ENCODE measurements around the gene C22orf15. TPM values are rescaled to one million over a fixed set of nuclear protein-coding genes. Genes with fewer than 3 reads are reported as not detected.

The C22orf15 gene
- total and polyA plus RNA-seq, 2 of the 8 experiments (the other 6 are each of a cell fraction or from before 2014, with no cell fraction given): 4.2 to 4.9 TPM

DNA sequence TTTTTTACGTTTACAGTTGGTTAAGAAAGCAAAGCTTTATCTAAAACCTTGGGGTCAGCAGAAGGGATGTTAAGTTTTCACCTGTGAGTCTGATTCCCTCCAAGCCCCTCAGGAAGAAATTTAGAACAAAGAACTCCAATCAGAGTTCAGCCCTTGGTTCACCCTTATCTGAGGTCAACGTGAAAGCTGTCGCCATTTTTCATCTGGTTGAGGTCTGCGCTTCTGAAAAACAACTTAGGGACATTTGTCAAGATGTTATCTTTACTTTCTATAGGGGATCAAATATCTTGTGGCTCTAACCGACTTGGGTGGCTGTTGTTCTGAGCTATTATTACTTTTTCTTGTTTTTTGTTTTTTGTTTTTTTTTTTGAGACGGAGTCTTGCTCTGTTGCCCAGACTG lies 41.9 kb upstream of the C22orf15 start:
- 90% methylated on average over 6 of the region's 6 CpGs; no CpG with 5 or more reads in 1 of the 2 experiments for WGBS, 2 experiments (ENCODE audit: extremely low coverage in 1 of 2, insufficient coverage in 1 of 2, insufficient read length in 1 of 2, insufficient replicate concordance in 2 of 2, low coverage in 1 of 2, low lambda C conversion rate in 2 of 2, missing lambda C conversion rate in 1 of 2)
- CTCF ChIA-PET (ENCODE audit: partially characterized antibody): interaction anchor here (0.5 to 0.6 kb wide), 2 partner anchors 23 to 87 kb away, joined by 3 read pairs; no protein-coding TSS in a partner anchor
- TF ChIP-seq ASH2L (IDR thresholded peaks at IDR 0.05; ENCODE audit: low read length) (no peak), JUN (IDR thresholded peaks at IDR 0.05; ENCODE audit: low read depth, low read length) (no peak), TAF7 (optimal IDR thresholded peaks at IDR 0.05; ENCODE audit: borderline replicate concordance, low read depth, low read length) (no peak), PHF8 (conservative IDR thresholded peaks at IDR 0.05; ENCODE audit: low read depth, low read length) (no peak), RFX5 (IDR thresholded peaks at IDR 0.05; ENCODE audit: borderline replicate concordance, low read depth, low read length) (no peak), POLR2A (IDR thresholded peaks at IDR 0.05; ENCODE audit: control extremely low read depth in 1 of 2, low read depth in 2 of 2, low read length in 2 of 2) (no peak), NANOG (IDR thresholded peaks at IDR 0.05; ENCODE audit: insufficient read depth, low read depth, low read length, poor library complexity, severe bottlenecking) (no peak), KDM5A (IDR thresholded peaks at IDR 0.05; ENCODE audit: low read length) (no peak), SP1 (IDR thresholded peaks at IDR 0.05; ENCODE audit: low read depth, low read length) (no peak), SUZ12 (IDR thresholded peaks at IDR 0.05; ENCODE audit: low read length) (no peak), MAFK (IDR thresholded peaks at IDR 0.05; ENCODE audit: low read depth, low read length) (no peak), TCF12 (IDR thresholded peaks at IDR 0.05; ENCODE audit: low read depth, low read length) (no peak), CBX8 (IDR thresholded peaks at IDR 0.05; ENCODE audit: borderline replicate concordance, low read depth, low read length) (no peak)
- TF ChIP-seq, protein P1, sequence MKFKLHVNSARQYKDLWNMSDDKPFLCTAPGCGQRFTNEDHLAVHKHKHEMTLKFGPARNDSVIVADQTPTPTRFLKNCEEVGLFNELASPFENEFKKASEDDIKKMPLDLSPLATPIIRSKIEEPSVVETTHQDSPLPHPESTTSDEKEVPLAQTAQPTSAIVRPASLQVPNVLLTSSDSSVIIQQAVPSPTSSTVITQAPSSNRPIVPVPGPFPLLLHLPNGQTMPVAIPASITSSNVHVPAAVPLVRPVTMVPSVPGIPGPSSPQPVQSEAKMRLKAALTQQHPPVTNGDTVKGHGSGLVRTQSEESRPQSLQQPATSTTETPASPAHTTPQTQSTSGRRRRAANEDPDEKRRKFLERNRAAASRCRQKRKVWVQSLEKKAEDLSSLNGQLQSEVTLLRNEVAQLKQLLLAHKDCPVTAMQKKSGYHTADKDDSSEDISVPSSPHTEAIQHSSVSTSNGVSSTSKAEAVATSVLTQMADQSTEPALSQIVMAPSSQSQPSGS (IDR thresholded peaks at IDR 0.05; ENCODE audit: low read length): no peak

More for the DNA sequence above, 41.9 kb upstream of the C22orf15 start:
- peaks cover 0 to 4% of the 10 kb centered on the region in 2 experiments; a peak in 1 of 4 replicates for H3K79me2 ChIP-seq (ENCODE audit: control insufficient read depth in 1 of 2, insufficient read depth in 2 of 2, low read length in 2 of 2)
- H3K23me2 ChIP-seq (ENCODE audit: low read depth, low read length): no peaks in the 10 kb centered on the region
- H2BK20ac ChIP-seq (ENCODE audit: low read length): no peak overlapping the region
- DNase-seq (ENCODE audit: low read depth in 1 of 2, low spot score in 2 of 2) (no peak), FAIRE-seq (no peak)
- no peak overlapping the region for H3K9ac ChIP-seq (replicated peaks in 1 of 4; ENCODE audit: extremely low read depth in 1 of 4, low read depth in 3 of 4, low read length in 3 of 4)
- H4K20me1 ChIP-seq (replicated peaks in 1 of 2; ENCODE audit: control insufficient read depth in 1 of 2, insufficient read depth in 2 of 2, low read length in 2 of 2): no peaks in the 10 kb centered on the region
- POLR2A ChIA-PET (ENCODE audit: partially characterized antibody): no interaction called here
- no peaks in the 10 kb centered on the region for H3K36me3 ChIP-seq (ENCODE audit: control insufficient read depth in 2 of 4, insufficient read depth in 4 of 4, low read length in 3 of 4)
- H2BK120ac ChIP-seq (replicated peaks; ENCODE audit: low read depth, low read length): no peak overlapping the region
- H2BK15ac ChIP-seq (ENCODE audit: low read length): no peak overlapping the region
- no peaks in the 10 kb centered on the region for H3K9me3 ChIP-seq (ENCODE audit: insufficient read depth in 2 of 2, low read depth in 1 of 2, low read length in 1 of 2)
- no peak overlapping the region for H3K4ac ChIP-seq (replicated peaks; ENCODE audit: insufficient read length, low read depth, low read length)
- H4K8ac ChIP-seq (ENCODE audit: extremely low read depth, insufficient read depth, low read length): no peak overlapping the region
- no peak overlapping the region for H3K23ac ChIP-seq (ENCODE audit: insufficient read length)
- no peak overlapping the region for H4K5ac ChIP-seq (ENCODE audit: insufficient read length, low read depth, low read length)
- no peak overlapping the region for H3K27ac ChIP-seq (ENCODE audit: low read depth, low read length)
- H2BK5ac ChIP-seq (ENCODE audit: low read depth, low read length): no peak overlapping the region
- no peak overlapping the region for H3K18ac ChIP-seq (ENCODE audit: extremely low read depth, low read length)
- H2AK5ac ChIP-seq (ENCODE audit: low read depth, low read length): no peak overlapping the region
- H3K56ac ChIP-seq (replicated peaks; ENCODE audit: insufficient read length, low read depth, low read length): no peak overlapping the region
- no peak overlapping the region for H2BK12ac ChIP-seq (ENCODE audit: low read depth, low read length)
- H3K14ac ChIP-seq (ENCODE audit: insufficient read length): no peak overlapping the region
- H2AFZ ChIP-seq (ENCODE audit: low read length): no peak overlapping the region
- H3K4me1 ChIP-seq (replicated peaks in 1 of 4; ENCODE audit: control insufficient read depth in 3 of 4, insufficient read depth in 4 of 4, low read length in 3 of 4): peaks cover 0 to 5% (median 2%) of the 10 kb centered on the region in 4 experiments; a peak in 5 of 7 replicates
- H3K4me3 ChIP-seq (ENCODE audit: extremely low read depth in 1 of 4, insufficient read depth in 2 of 4, low read depth in 3 of 4, low read length in 4 of 4): no peak overlapping the region
- H3K79me1 ChIP-seq (ENCODE audit: low read depth, low read length): peaks cover 3% of the 10 kb centered on the region; the same call in 1 of the 2 replicates
- H3K27me3 ChIP-seq (replicated peaks in 1 of 4; ENCODE audit: control insufficient read depth in 3 of 4, extremely low read depth in 1 of 4, insufficient read depth in 3 of 4, low read length in 3 of 4): no peaks in the 10 kb centered on the region
- H4K91ac ChIP-seq (replicated peaks; ENCODE audit: insufficient read length, low read length): no peak overlapping the region
- H3K4me2 ChIP-seq (ENCODE audit: insufficient read depth in 1 of 2, low read depth in 2 of 2, low read length in 2 of 2): no peak overlapping the region

Data from H1 (cell line).